ENCODE data around the gene AGPAT4. TPM values are rescaled to one million over a fixed set of nuclear protein-coding genes. Genes with fewer than 3 reads are reported as not detected.

AGPAT4 gene
- total RNA-seq, 1 experiment from 2014 or later = 10.1 TPM

DNA sequence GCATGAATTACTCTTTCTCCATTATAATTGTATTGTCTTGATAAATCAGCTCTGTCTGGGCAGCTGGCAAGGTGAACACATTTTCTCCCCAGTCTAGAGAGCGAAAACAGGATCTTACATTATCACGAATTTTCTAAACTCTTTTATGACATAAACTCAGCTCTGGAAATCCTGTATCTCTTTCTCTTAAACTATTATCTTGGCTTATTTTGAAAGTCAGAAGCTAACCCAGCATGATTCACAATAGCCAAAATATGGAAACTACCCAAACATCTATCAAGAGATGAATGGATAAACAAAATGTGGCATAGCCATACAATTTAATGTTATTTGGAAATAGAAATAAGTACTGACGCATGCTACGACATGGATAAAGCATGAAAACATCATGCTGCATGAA, 25.9 kb upstream of the AGPAT4 start:
- intact Hi-C loops (cut with micrococcal nuclease; ENCODE audit: unreplicated experiment) = no loop called here

DNA sequence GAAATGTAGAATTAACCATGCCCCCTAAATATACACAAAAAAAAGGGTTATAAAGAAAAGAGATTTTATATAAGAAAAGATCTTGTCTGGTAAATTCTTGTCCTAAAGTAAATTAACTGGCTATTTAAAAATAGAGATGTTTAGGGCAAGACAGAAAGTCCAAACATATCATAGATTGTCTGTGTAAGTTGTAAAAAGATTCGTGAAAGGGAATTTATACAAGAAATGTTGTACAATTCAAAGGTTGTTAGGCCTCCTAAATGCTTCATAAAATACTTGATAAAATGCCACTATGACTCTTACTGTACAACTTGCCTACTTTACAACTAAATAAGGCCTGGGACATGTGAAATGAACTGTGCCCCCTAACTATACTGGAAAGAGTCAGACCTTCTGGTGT, 21.9 kb upstream of the AGPAT4 start:
- TF ChIP-seq, protein P1, sequence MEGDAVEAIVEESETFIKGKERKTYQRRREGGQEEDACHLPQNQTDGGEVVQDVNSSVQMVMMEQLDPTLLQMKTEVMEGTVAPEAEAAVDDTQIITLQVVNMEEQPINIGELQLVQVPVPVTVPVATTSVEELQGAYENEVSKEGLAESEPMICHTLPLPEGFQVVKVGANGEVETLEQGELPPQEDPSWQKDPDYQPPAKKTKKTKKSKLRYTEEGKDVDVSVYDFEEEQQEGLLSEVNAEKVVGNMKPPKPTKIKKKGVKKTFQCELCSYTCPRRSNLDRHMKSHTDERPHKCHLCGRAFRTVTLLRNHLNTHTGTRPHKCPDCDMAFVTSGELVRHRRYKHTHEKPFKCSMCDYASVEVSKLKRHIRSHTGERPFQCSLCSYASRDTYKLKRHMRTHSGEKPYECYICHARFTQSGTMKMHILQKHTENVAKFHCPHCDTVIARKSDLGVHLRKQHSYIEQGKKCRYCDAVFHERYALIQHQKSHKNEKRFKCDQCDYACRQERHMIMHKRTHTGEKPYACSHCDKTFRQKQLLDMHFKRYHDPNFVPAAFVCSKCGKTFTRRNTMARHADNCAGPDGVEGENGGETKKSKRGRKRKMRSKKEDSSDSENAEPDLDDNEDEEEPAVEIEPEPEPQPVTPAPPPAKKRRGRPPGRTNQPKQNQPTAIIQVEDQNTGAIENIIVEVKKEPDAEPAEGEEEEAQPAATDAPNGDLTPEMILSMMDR (conservative IDR thresholded peaks at IDR 0.05; ENCODE audit: low read depth, low read length) = no peak
- intact Hi-C loops (cut with micrococcal nuclease; ENCODE audit: unreplicated experiment) = no loop called here
- Histone ChIP-seq H3K4me3 (ENCODE audit: low read depth, low read length, poor library complexity, severe bottlenecking) (no peak overlapping the region), H3K27ac (ENCODE audit: low read depth, low read length, poor library complexity, severe bottlenecking) (no peak overlapping the region), H3K36me3 (ENCODE audit: insufficient read depth, low read length, poor library complexity, severe bottlenecking) (no peaks in the 10 kb centered on the region), H3K9me3 (ENCODE audit: low read depth, low read length, poor library complexity, severe bottlenecking) (no peaks in the 10 kb centered on the region), H3K4me1 (ENCODE audit: insufficient read depth, low read length, poor library complexity, severe bottlenecking) (no peaks in the 10 kb centered on the region), H3K27me3 (replicated peaks; ENCODE audit: insufficient read depth, low read depth, low read length, poor library complexity) (no peaks in the 10 kb centered on the region)
- ChIA-PET POLR2A (ENCODE audit: low non-redundant PET) (no interaction called here), CTCF (no interaction called here)
- no TSS peak for BruUV-seq (replicated peaks)
- no peak for DNase-seq (ENCODE audit: low spot score)

More for the DNA sequence above, 25.9 kb upstream of the AGPAT4 start:
- Histone ChIP-seq H3K27ac (ENCODE audit: low read depth, low read length, poor library complexity, severe bottlenecking) (no peak overlapping the region), H3K27me3 (replicated peaks; ENCODE audit: insufficient read depth, low read depth, low read length, poor library complexity) (no peaks in the 10 kb centered on the region), H3K9me3 (ENCODE audit: low read depth, low read length, poor library complexity, severe bottlenecking) (no peaks in the 10 kb centered on the region), H3K4me1 (ENCODE audit: insufficient read depth, low read length, poor library complexity, severe bottlenecking) (no peaks in the 10 kb centered on the region), H3K36me3 (ENCODE audit: insufficient read depth, low read length, poor library complexity, severe bottlenecking) (no peaks in the 10 kb centered on the region), H3K4me3 (ENCODE audit: low read depth, low read length, poor library complexity, severe bottlenecking) (no peak overlapping the region)
- ChIA-PET CTCF (no interaction called here), POLR2A (ENCODE audit: low non-redundant PET) (no interaction called here)
- DNase-seq (ENCODE audit: low spot score) = no peak
- no TSS peak for BruUV-seq (replicated peaks)
- TF ChIP-seq, protein P1 (conservative IDR thresholded peaks at IDR 0.05; ENCODE audit: low read depth, low read length) = no peak
- no peak for TF ChIP-seq EZH2 (IDR thresholded peaks at IDR 0.05; ENCODE audit: borderline replicate concordance, low read depth, low read length, poor library complexity, severe bottlenecking)

DNA sequence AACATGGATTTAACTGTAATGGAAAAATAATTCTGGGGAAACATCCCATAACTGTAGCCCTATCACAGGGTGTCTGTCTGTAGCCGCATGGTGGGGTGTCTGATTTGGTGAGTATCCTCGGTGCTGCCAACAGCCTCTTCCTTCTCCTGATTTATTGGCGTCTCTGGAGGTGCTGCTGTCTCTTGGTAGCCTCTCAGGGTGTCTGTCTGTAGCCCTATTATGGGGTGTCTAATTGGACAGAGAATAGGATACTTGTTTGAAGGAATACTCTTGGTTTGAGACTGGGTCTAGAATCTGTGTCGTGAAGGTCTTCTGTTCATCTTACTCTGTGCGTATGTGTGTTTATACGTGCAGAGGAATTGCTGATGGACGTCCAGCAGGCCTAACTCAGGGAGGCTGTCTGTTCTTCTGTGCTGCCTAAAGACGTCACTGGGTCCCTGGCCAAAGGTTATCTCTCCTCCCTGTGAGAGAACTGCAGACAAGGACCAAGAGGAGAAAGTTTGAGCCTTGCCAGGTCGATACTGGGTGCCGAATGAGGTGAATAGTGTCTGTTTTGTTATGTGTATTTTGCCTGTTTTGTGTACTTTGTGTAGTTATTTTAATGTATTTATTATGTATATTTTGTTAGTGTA, 18.9 kb upstream of the AGPAT4 start:
- DNase-seq (ENCODE audit: low spot score) = no peak
- Histone ChIP-seq H3K4me3 (ENCODE audit: low read depth, low read length, poor library complexity, severe bottlenecking) (no peak overlapping the region), H3K4me1 (ENCODE audit: insufficient read depth, low read length, poor library complexity, severe bottlenecking) (no peaks in the 10 kb centered on the region), H3K9me3 (ENCODE audit: low read depth, low read length, poor library complexity, severe bottlenecking) (no peaks in the 10 kb centered on the region), H3K27me3 (replicated peaks; ENCODE audit: insufficient read depth, low read depth, low read length, poor library complexity) (no peaks in the 10 kb centered on the region), H3K27ac (ENCODE audit: low read depth, low read length, poor library complexity, severe bottlenecking) (no peak overlapping the region), H3K36me3 (ENCODE audit: insufficient read depth, low read length, poor library complexity, severe bottlenecking) (no peaks in the 10 kb centered on the region)
- ChIA-PET POLR2A (ENCODE audit: low non-redundant PET) (no interaction called here), CTCF (no interaction called here)
- BruUV-seq (replicated peaks) = no TSS peak
- intact Hi-C loops (cut with micrococcal nuclease; ENCODE audit: unreplicated experiment) = no loop called here
- TF ChIP-seq EZH2 (IDR thresholded peaks at IDR 0.05; ENCODE audit: borderline replicate concordance, low read depth, low read length, poor library complexity, severe bottlenecking) = no peak
- TF ChIP-seq, protein P1 (conservative IDR thresholded peaks at IDR 0.05; ENCODE audit: low read depth, low read length) = no peak

Data from A673 (cell line).